ENCODE data around the gene CLBA1. TPM values are rescaled to one million over a fixed set of nuclear protein-coding genes. Genes with fewer than 3 reads are reported as not detected.

CLBA1 gene
- total RNA-seq, 4 donors from 2014 or later, result 1.4 to 7.9 (median 3.6) TPM

- TF ChIP-seq CTCF (IDR thresholded peaks at IDR 0.05; ENCODE audit: low read depth), result no peak
Measured at GRCh38 chr14:104978746-104979691, 6.6 kb upstream of the CLBA1 start.

GRCh38 chr14:104979758-104980610 is 5.6 kb upstream of the CLBA1 start:
- no peak for TF ChIP-seq CTCF (IDR thresholded peaks at IDR 0.05; ENCODE audit: low read depth)

- no peak for TF ChIP-seq CTCF (IDR thresholded peaks at IDR 0.05; ENCODE audit: low read depth)
Measured at GRCh38 chr14:104980611-104981531, 4.7 kb upstream of the CLBA1 start.

GRCh38 chr14:104981699-104982541 is 3.7 kb upstream of the CLBA1 start:
- TF ChIP-seq CTCF (IDR thresholded peaks at IDR 0.05; ENCODE audit: low read depth), result no peak

- no peak for TF ChIP-seq CTCF (IDR thresholded peaks at IDR 0.05; ENCODE audit: low read depth)
Measured at GRCh38 chr14:104982548-104983230, 2.9 kb upstream of the CLBA1 start.

GRCh38 chr14:104983231-104983721 is 2.3 kb upstream of the CLBA1 start:
- no peak for TF ChIP-seq CTCF (IDR thresholded peaks at IDR 0.05; ENCODE audit: low read depth)

All from subcutaneous adipose tissue (tissue), 4 donors.